MCF 10A (cell line): ENCODE data around the gene SAMD4A. TPM values are rescaled to one million over a fixed set of nuclear protein-coding genes. Genes with fewer than 3 reads are reported as not detected.

Source experiments
- BruUV-seq: library from RNA; stranded (reverse); fragments of 400-500 nt; replicated peaks from 2 replicates; lab custom pipeline; 2021; lab: Mats Ljungman, UMichigan
- CTCF ChIA-PET: fragments of 300-600 bp; sonication (Branson Sonifier 250); formaldehyde crosslinking; extraction: SDS; loops from one replicate; lab custom pipeline; 2021; ENCODE audit warnings: antibody characterized with exemption, inconsistent platforms; lab: Yijun Ruan, JAX
- POLR2A ChIA-PET: fragments of 300-600, 350-650 bp; sonication (Branson Sonifier 250); formaldehyde crosslinking; extraction: SDS; loops from one replicate; lab custom pipeline; 2020; ENCODE audit warnings: antibody characterized with exemption, inconsistent platforms; lab: Yijun Ruan, JAX
- DNase-seq: peaks from one replicate; pipeline ENCODE4 v3.0.0-alpha.2; 2018; ENCODE audit not compliant: unreplicated experiment
- H3K27ac Mint-ChIP-seq: one replicate; pipeline ENCODE4 v1.8.0; 2022; ENCODE audit warnings: mild to moderate bottlenecking, low read depth, mixed read lengths; ENCODE audit not compliant: unreplicated experiment
- H3K27me3 Mint-ChIP-seq: one replicate; pipeline ENCODE4 v1.8.0; 2022; ENCODE audit warnings: mixed read lengths; ENCODE audit not compliant: insufficient read depth, unreplicated experiment
- H3K36me3 Mint-ChIP-seq: one replicate; pipeline ENCODE4 v1.8.0; 2022; ENCODE audit warnings: mild to moderate bottlenecking, moderate library complexity, mixed read lengths; ENCODE audit not compliant: insufficient read depth, unreplicated experiment
- H3K4me1 Mint-ChIP-seq: one replicate; pipeline ENCODE4 v1.8.0; 2022; ENCODE audit warnings: mixed read lengths; ENCODE audit not compliant: insufficient read depth, unreplicated experiment
- H3K4me3 Mint-ChIP-seq: one replicate; pipeline ENCODE4 v1.8.0; 2022; ENCODE audit warnings: mild to moderate bottlenecking, moderate library complexity, mixed read lengths; ENCODE audit not compliant: unreplicated experiment
- H3K9me3 Mint-ChIP-seq: one replicate; pipeline ENCODE4 v1.8.0; 2022; ENCODE audit warnings: mixed read lengths; ENCODE audit not compliant: unreplicated experiment
- intact Hi-C: fragments of 100-400 bp; cut with micrococcal nuclease; formaldehyde crosslinking; loops from 2 replicates; pipeline ENCODE4 v1.14.1; 2022
- total RNA-seq: library from RNA; stranded (reverse); gene quantifications from 2 replicates; pipeline ENCODE4 v1.2.3, GENCODE V29; 2022
- TF ChIP-seq, protein P1 (sequence below): fragments of 200-600 bp; IDR thresholded peaks from one replicate; pipeline ENCODE4 v1.8.0; 2022; ENCODE audit warnings: antibody characterized with exemption, mild to moderate bottlenecking; ENCODE audit not compliant: unreplicated experiment

The SAMD4A gene
- total RNA-seq, 1 experiment from 2014 or later, result 63.5 TPM

GRCh38 chr14:54706769-54707168, 139.8 kb downstream of the SAMD4A start:
- ChIA-PET POLR2A (no interaction called here), CTCF (no interaction called here)
- H3K36me3 Mint-ChIP-seq, result no peaks in the 10 kb centered on the region
- H3K4me1 Mint-ChIP-seq, result no peaks in the 10 kb centered on the region
- no peak overlapping the region for H3K4me3 Mint-ChIP-seq
- DNase-seq, result no peak
- H3K27ac Mint-ChIP-seq, result peak overlapping the region; percentile 62
- intact Hi-C loops, result no loop called here
- no peaks in the 10 kb centered on the region for H3K27me3 Mint-ChIP-seq
- TF ChIP-seq, protein P1, sequence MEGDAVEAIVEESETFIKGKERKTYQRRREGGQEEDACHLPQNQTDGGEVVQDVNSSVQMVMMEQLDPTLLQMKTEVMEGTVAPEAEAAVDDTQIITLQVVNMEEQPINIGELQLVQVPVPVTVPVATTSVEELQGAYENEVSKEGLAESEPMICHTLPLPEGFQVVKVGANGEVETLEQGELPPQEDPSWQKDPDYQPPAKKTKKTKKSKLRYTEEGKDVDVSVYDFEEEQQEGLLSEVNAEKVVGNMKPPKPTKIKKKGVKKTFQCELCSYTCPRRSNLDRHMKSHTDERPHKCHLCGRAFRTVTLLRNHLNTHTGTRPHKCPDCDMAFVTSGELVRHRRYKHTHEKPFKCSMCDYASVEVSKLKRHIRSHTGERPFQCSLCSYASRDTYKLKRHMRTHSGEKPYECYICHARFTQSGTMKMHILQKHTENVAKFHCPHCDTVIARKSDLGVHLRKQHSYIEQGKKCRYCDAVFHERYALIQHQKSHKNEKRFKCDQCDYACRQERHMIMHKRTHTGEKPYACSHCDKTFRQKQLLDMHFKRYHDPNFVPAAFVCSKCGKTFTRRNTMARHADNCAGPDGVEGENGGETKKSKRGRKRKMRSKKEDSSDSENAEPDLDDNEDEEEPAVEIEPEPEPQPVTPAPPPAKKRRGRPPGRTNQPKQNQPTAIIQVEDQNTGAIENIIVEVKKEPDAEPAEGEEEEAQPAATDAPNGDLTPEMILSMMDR, result no peak
- no peaks in the 10 kb centered on the region for H3K9me3 Mint-ChIP-seq
- no TSS peak for BruUV-seq

- BruUV-seq, result no TSS peak
- intact Hi-C loops, result no loop called here
- peaks cover 7% of the 10 kb centered on the region for H3K36me3 Mint-ChIP-seq
- CTCF ChIA-PET, result no interaction called here
- no peaks in the 10 kb centered on the region for H3K9me3 Mint-ChIP-seq
- no peaks in the 10 kb centered on the region for H3K4me1 Mint-ChIP-seq
- POLR2A ChIA-PET, result no interaction called here
- H3K27ac Mint-ChIP-seq, result no peak overlapping the region
- DNase-seq, result no peak
- H3K4me3 Mint-ChIP-seq, result no peak overlapping the region
- TF ChIP-seq, protein P1, result no peak
- no peaks in the 10 kb centered on the region for H3K27me3 Mint-ChIP-seq
Measured at GRCh38 chr14:54708161-54708560, 141.2 kb downstream of the SAMD4A start.

GRCh38 chr14:54708982-54709381, 142.1 kb downstream of the SAMD4A start:
- TF ChIP-seq, protein P1, result no peak
- Mint-ChIP-seq H3K4me3 (no peak overlapping the region), H3K9me3 (no peaks in the 10 kb centered on the region), H3K27ac (no peak overlapping the region), H3K4me1 (no peaks in the 10 kb centered on the region), H3K27me3 (no peaks in the 10 kb centered on the region), H3K36me3 (peaks cover 7% of the 10 kb centered on the region)
- DNase-seq, result no peak
- BruUV-seq, result no TSS peak
- ChIA-PET POLR2A (no interaction called here), CTCF (no interaction called here)
- intact Hi-C loops, result no loop called here

DNA sequence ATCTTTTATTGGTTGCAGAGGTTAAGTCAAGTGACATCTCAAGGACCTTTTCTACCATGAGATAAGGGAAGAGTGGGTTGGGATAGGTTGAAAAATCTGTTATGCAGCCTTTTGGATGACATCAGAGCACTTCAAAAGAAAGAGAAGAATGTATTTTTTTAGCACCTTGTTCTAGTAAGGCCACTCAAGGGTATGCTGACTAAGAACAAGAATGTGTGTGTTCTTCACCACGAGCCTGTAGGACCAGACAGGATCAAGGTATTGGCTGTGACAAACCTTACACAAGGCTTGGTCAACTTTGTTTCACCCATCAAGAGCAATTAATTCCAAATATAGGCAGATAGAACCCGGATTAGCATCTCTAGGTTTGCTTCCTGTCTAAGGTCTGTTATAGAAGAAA, 142.5 kb downstream of the SAMD4A start:
- DNase-seq, result no peak
- POLR2A ChIA-PET, result no interaction called here
- intact Hi-C loops, result no loop called here
- BruUV-seq, result no TSS peak
- Mint-ChIP-seq H3K4me3 (no peak overlapping the region), H3K36me3 (peaks cover 7% of the 10 kb centered on the region), H3K27ac (no peak overlapping the region), H3K27me3 (no peaks in the 10 kb centered on the region), H3K9me3 (no peaks in the 10 kb centered on the region), H3K4me1 (no peaks in the 10 kb centered on the region)
- CTCF ChIA-PET, result no interaction called here
- TF ChIP-seq, protein P1, result no peak
